NCI-H345 (cell line): Measurements from ENCODE around the gene CEP128.

Source experiments
- DNase-seq: peaks from one replicate; lab custom pipeline; 2025; lab: John Stamatoyannopoulos, UW

Gene CEP128

GRCh38 chr14:80609055-80609454, 332.5 kb downstream of the CEP128 start:
- no peak for DNase-seq

- DNase-seq: no peak
Observed at GRCh38 chr14:80608563-80608962, 333.0 kb downstream of the CEP128 start.

GRCh38 chr14:80607430-80608190, 333.9 kb downstream of the CEP128 start:
- DNase-seq: no peak

DNA sequence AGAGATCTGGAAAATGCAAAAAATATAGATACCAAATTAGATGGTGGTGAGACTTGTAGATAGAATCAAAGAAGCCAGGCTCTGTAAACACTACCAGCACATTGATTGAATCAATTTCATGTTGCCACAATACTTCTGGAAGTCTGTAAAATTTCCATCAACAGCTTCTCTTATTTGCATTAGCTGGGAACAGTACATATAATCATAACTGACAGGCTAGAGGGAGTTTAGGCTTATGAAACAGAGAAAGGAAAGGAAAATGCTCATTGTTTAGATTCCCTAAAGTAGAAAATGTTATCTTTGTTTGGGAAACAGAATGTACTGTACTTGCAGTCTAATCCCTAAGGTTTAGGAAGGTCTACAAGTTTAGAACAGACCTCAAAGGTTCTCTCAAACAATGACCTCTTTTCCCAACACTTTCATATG, 335.2 kb downstream of the CEP128 start:
- no peak for DNase-seq

- DNase-seq: no peak
Observed at GRCh38 chr14:80605536-80605935, 336.0 kb downstream of the CEP128 start.

DNA sequence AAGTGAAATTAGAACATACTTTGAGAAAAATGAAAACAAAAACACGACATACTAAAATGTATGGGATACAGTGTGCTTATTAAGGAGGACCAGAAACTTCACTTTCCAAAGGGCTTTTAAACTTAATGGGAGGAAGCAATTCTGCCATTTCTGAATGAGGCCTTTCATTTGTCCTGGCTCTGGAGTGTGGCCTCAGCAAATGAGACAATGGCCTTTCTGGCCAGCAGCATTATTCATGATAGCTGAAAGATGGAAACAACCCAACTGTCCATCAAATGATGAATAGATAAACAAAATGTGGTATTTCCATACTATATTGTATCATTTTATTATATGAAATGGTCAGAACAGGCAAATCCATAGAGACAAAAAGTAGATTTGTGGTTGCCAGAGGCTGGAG, 338.6 kb downstream of the CEP128 start:
- DNase-seq: no peak

- peak; percentile 15 for DNase-seq
Observed at GRCh38 chr14:80587096-80587724, 354.3 kb downstream of the CEP128 start.

- no peak for DNase-seq
Observed at GRCh38 chr14:80586131-80586530, 355.4 kb downstream of the CEP128 start.

DNA sequence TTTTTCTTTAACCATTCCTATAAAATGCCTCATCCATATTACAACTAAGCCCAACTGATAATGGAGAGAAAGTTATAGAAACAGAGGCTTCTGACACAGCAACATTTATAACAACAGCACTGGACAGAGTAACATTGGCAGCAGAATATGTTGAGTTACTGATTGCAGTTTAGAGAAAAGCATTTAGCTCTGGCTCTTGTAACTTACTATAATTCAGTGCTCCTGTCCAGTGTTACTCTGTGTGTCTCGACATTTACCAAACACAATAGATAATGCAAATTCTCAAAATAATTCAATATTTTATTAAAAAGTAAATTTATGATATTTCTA, 356.1 kb downstream of the CEP128 start:
- no peak for DNase-seq

DNA sequence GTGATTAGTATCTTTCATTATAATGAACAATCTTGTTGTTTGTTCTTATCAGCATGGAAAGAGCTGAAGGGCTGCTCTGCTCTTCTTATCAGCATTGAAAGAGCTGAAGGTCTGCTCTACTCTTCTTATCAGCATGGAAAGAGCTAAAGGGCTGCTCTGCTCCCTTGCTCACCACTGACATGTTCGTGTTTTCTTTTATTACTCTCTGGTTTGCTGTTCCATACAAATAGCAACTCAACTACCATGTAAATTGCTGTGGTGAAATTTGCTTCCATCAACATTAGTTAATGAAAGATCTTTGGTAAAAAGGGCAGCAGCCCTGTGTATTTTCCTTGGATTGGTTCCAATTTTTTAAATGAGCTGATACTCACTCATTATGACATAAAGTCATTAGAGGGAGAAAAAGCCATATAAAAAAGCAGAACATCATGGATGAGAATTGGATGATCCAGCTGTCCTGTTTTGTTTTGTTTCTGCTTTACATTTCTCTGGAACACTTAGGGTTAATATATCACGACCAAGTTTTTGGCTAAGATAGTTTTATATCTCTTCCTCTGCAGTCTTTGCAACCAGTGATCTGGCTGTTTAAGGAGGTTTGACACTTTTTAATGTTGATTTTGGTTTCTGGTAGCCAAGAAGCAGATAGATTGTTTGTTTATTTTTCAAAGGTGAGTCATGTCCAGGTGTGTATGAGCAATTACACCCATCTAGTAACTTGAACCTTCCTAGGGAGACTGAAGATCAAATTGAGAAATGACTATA, 356.6 kb downstream of the CEP128 start:
- DNase-seq: no peak

DNA sequence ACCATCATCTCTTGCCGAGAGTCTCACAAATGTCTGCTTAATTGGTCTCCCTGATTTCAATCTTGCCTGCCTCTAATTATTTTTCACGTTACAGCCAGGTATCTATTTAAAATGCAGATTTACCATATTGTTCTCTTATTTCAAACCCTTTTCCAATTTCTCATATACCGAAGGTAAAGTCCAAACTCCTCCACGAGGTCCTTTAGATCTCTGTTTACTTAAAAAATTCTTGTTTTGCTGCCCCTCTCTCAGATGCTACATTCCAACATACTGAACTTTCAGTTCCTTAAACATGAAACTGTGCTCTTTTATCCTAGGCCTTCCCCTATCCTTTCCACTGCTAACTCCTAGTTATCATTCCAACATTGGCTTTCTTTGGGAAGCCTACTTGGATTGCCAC, 363.9 kb downstream of the CEP128 start:
- no peak for DNase-seq

DNA sequence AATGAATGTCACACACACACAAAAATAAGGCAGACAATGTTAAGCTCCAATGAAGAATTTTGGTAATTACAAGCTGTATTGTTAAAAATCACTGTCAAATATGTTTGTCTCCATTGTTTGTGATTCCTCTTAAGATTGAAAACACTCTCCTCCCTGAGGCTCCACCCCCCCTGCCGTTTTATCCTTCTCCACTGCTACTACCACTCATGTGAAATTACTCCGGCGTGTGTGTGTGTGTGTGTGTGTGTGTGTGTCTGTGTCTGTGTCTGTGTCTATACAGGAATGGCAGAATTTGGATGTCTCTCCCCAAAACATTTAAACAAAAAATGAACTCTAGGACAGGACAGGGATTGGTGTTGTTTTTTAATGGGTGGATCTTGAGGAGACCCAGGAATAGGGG, 365.1 kb downstream of the CEP128 start:
- DNase-seq: no peak

- no peak for DNase-seq
Observed at GRCh38 chr14:80575763-80576162, 365.8 kb downstream of the CEP128 start.

DNA sequence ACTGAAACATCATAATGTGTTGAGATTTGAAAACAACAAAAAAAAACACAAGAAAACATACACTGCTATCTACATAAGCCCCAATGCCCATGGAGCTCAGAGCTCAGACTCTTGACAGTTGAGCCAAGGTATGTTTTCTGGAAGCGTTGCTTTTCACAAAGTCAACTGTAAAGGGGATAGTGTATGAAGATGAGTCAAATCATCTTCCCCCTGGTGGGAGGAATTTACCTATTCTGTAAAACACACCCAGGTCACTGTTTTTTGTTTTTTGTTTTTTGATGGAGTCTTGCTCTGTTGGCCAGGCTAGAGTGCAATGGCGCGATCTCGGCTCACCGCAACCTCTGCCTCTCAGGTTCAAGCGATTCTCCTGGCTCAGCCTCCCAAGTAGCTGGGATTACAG, 368.9 kb downstream of the CEP128 start:
- DNase-seq: no peak

- DNase-seq: no peak
Observed at GRCh38 chr14:80570930-80571298, 370.6 kb downstream of the CEP128 start.

DNA sequence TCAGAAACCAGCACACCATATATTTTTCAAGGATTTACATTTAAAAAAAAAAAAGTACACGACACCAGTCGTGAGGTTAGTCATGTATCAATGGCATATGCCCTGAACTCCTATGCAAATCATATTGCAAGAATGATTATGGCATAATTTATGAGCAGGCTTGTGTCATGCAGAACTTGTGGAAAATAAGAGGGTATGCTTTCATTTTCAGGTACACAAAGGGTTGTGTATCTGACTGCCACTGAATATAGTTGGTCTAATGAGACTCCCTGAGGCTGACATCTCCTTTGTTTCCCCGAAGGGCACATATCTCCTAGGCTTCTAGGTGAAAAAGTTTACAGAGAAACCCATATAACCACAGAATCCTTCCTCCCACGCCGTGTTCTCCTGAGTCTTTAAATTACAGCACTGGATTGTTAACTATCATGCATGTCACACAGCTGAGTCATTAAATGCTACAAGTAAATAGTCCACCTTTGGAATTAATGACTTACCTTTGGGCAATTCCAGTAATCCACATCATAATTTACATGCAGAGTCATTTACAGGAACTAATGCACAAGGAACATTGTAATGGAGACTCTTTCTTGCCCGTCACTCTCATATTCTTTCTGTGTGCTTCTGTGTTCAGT, 373.5 kb downstream of the CEP128 start:
- DNase-seq: no peak

DNA sequence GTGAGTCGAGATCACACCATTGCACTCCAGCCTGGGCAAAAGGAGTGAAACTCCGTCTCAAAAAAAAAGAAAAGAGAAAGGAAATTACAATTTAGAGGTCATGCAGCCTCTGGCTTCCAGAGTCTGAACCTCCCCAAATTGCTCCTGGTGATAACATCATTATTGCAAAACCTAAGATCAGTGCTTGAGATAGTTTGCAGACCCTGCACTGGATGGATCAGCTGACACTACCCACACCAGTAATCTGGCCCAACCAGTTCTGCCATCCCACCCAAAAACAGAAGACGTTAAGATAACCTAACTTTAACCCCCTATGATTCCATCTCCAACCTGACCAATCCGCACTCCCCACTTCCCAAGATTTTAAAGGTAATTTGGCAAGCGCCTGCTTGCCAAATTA, 376.5 kb downstream of the CEP128 start:
- DNase-seq: no peak

DNA sequence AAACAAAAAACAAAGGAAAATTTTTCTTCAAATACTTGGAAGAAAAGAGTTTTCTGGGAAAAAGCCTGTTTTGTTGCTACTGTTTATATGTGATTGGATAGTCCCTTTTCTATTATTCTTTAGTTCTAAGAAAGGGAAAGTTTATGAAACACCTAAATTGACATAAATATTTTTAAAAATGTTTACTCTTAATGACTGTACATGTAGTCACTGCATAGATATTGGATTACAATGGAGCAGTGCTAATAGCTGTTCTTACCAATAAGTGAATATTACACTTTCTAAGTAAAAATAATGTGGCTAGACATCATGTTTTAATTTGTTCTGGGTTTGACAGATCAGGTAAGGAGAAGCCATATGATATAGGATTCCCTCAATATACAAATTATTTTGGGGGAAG, 377.5 kb downstream of the CEP128 start:
- no peak for DNase-seq

DNA sequence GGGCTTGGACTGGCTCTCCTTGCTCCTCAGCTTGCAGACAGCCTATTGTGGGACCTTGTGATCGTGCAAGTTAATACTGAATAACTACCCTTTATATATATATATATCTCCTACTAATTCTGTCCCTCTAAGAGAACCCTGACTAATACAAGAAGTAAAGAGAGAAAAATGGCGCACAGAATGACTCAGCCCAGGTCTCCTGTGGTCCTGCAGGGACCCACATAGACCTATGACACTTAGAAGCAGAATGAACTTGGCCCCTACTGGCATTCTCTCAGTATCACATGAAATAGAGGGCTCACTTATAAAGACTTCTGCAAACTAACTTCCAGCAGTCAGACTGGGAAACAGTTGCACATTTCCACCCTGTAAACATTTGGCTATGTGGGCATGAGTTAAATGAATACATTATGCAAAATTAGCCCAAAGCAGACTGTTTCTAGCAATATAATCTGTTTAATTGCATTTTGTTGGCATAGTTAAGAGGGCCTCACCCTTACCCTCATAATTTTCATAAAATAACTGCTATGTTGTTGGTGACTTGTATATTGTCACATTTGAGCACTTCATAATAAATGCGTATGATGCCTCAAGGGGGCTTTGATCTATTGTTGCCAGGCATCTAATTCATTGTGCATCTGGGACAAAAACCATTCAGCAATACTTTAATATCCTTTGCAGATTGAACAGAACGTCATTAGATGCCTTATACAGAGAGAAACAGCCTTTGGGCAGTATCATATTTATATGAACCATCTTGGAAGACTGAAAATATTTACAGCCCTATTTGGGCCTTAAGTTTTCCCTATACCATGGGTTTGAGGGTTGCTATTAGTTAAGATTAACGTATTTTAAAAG, 380.5 kb downstream of the CEP128 start:
- no peak for DNase-seq

DNA sequence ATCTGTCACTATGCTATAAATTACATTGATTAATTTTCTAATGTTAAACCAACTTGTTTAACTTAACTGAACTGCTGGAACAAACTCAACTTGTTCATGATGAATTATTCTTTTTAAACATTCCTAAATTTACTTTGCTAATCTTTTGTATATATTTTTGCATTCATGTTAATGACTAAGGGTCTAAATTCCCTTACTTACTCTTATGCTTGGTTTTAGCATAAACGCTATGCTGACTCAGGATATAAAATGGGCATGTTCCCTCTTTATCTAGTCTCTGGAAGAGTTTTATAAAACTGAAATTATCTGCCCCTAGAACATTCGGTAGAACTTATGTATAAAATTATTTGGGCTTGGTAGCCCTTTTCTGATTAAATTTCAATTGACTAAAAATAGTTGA, 387.4 kb downstream of the CEP128 start:
- no peak for DNase-seq

DNA sequence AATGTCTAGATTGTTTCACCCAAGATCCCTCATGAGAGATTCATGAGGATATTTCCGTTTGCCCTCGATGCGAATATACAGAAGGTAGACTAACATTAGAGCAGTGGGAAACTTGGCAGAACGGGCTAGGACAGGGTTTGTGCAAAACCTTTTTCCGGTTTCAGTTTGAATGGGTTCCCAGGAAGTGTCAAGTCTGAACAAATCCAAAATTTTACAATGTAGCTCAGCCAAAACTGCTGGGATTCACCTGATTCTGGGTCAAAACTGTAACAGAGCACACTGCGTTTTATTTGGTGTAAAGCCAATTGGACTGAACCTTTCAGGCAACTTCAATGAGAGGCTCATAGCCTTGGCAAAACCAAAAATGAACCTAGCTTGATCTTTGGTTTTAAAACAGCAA, 392.4 kb downstream of the CEP128 start:
- DNase-seq: no peak
